ENCODE data around the gene TET1. TPM values are rescaled to one million over a fixed set of nuclear protein-coding genes. Genes with fewer than 3 reads are reported as not detected.

TET1 gene
- total and polyA plus RNA-seq, 2 of the 13 experiments (the other 11 are each of a cell fraction or from before 2014, with no cell fraction given) = 6.9 to 7.3 TPM

DNA sequence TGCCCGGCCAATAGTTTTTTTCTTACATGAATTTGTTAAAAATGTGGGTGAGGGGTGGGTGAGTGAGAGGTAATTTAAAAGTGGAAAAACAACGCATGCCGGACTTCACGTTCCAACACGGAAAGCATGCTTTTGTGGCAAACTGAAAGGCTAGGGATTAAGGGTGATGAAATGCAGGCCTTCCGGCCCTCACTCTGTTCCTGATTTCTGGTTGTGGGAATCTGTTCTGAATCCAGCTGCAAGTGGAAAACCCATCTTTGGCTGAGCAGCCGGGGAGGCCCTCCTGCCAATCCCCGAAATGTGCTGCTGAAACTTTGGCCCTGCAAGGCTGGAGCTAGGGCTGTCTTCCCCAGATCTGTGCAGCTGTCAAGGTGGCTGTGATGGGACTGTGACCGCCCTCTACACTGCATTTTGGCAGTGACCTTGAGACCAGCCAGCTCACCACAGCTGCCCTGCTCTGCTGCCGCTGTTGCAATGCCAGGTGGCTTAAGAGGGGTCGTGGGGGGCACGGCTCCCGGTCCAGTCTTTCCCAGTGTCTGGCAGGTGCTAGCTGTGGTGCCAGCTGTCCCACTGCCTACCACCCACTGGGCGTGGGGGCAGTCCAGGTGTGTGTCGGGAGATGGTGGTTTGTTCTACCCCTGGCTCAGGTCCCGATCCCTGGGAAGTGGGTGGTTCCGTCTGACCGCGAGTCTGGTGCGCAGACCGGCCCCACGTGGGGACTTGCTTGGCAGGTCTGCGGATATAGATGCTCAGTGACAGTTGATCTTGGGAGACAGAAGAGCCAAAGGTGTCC is 39.0 kb downstream of the TET1 start (continued):
- TF ChIP-seq, protein P1, sequence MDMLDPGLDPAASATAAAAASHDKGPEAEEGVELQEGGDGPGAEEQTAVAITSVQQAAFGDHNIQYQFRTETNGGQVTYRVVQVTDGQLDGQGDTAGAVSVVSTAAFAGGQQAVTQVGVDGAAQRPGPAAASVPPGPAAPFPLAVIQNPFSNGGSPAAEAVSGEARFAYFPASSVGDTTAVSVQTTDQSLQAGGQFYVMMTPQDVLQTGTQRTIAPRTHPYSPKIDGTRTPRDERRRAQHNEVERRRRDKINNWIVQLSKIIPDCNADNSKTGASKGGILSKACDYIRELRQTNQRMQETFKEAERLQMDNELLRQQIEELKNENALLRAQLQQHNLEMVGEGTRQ (IDR thresholded peaks at IDR 0.05; ENCODE audit: low read depth, low read length) = no peak
- TF ChIP-seq, protein P1 (CRISPR knock-in tag; IDR thresholded peaks at IDR 0.05; ENCODE audit: borderline replicate concordance) = no peak
- TF ChIP-seq ZFP82 (CRISPR knock-in tag; IDR thresholded peaks at IDR 0.05; ENCODE audit: borderline replicate concordance) (no peak), ZFP1 (CRISPR knock-in tag; IDR thresholded peaks at IDR 0.05) (no peak), CBX1 (IDR thresholded peaks at IDR 0.05; ENCODE audit: low read depth) (no peak), HNRNPLL (IDR thresholded peaks at IDR 0.05; ENCODE audit: low read depth, low read length, poor library complexity, severe bottlenecking) (peak; percentile 49), KLF13 (CRISPR knock-in tag; IDR thresholded peaks at IDR 0.05) (0 out of 2 replicates have a peak, but pooled peaks have one; percentile 45), ZNF776 (CRISPR knock-in tag; IDR thresholded peaks at IDR 0.05) (peak; percentile 68; the same call in 1 of the 2 replicates), ZNF30 (CRISPR knock-in tag; IDR thresholded peaks at IDR 0.05) (no peak), TARDBP (CRISPR knock-in tag; IDR thresholded peaks at IDR 0.05) (no peak), ZNF563 (CRISPR knock-in tag; IDR thresholded peaks at IDR 0.05) (0 out of 2 replicates have a peak, but pooled peaks have one; percentile 20), MYC (CRISPR knock-in tag; IDR thresholded peaks at IDR 0.05; ENCODE audit: borderline replicate concordance) (peak; percentile 61), GTF2F1 (IDR thresholded peaks at IDR 0.05; ENCODE audit: low read length) (no peak), HMG20B (CRISPR knock-in tag; conservative IDR thresholded peaks at IDR 0.05) (no peak), GPN1 (CRISPR knock-in tag; IDR thresholded peaks at IDR 0.05; ENCODE audit: borderline replicate concordance) (no peak)
- TF ChIP-seq, protein P2, sequence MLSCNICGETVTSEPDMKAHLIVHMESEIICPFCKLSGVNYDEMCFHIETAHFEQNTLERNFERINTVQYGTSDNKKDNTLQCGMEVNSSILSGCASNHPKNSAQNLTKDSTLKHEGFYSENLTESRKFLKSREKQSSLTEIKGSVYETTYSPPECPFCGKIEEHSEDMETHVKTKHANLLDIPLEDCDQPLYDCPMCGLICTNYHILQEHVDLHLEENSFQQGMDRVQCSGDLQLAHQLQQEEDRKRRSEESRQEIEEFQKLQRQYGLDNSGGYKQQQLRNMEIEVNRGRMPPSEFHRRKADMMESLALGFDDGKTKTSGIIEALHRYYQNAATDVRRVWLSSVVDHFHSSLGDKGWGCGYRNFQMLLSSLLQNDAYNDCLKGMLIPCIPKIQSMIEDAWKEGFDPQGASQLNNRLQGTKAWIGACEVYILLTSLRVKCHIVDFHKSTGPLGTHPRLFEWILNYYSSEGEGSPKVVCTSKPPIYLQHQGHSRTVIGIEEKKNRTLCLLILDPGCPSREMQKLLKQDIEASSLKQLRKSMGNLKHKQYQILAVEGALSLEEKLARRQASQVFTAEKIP (CRISPR knock-in tag; IDR thresholded peaks at IDR 0.05; ENCODE audit: borderline replicate concordance) = no peak
- TF ChIP-seq, protein P3, sequence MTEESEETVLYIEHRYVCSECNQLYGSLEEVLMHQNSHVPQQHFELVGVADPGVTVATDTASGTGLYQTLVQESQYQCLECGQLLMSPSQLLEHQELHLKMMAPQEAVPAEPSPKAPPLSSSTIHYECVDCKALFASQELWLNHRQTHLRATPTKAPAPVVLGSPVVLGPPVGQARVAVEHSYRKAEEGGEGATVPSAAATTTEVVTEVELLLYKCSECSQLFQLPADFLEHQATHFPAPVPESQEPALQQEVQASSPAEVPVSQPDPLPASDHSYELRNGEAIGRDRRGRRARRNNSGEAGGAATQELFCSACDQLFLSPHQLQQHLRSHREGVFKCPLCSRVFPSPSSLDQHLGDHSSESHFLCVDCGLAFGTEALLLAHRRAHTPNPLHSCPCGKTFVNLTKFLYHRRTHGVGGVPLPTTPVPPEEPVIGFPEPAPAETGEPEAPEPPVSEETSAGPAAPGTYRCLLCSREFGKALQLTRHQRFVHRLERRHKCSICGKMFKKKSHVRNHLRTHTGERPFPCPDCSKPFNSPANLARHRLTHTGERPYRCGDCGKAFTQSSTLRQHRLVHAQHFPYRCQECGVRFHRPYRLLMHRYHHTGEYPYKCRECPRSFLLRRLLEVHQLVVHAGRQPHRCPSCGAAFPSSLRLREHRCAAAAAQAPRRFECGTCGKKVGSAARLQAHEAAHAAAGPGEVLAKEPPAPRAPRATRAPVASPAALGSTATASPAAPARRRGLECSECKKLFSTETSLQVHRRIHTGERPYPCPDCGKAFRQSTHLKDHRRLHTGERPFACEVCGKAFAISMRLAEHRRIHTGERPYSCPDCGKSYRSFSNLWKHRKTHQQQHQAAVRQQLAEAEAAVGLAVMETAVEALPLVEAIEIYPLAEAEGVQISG (CRISPR knock-in tag; IDR thresholded peaks at IDR 0.05) = peak; percentile 44; the same call in 1 of the 2 replicates
- TF ChIP-seq, protein P4, sequence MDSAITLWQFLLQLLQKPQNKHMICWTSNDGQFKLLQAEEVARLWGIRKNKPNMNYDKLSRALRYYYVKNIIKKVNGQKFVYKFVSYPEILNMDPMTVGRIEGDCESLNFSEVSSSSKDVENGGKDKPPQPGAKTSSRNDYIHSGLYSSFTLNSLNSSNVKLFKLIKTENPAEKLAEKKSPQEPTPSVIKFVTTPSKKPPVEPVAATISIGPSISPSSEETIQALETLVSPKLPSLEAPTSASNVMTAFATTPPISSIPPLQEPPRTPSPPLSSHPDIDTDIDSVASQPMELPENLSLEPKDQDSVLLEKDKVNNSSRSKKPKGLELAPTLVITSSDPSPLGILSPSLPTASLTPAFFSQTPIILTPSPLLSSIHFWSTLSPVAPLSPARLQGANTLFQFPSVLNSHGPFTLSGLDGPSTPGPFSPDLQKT (CRISPR knock-in tag; IDR thresholded peaks at IDR 0.05; ENCODE audit: borderline replicate concordance) = no peak
- TF ChIP-seq, protein P5, sequence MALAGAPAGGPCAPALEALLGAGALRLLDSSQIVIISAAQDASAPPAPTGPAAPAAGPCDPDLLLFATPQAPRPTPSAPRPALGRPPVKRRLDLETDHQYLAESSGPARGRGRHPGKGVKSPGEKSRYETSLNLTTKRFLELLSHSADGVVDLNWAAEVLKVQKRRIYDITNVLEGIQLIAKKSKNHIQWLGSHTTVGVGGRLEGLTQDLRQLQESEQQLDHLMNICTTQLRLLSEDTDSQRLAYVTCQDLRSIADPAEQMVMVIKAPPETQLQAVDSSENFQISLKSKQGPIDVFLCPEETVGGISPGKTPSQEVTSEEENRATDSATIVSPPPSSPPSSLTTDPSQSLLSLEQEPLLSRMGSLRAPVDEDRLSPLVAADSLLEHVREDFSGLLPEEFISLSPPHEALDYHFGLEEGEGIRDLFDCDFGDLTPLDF (CRISPR knock-in tag; IDR thresholded peaks at IDR 0.05) = no peak

Measured in HepG2 (cell line).